Upper lobe of left lung (tissue), 6 donors: ENCODE results near the gene ZNF256. TPM values are rescaled to one million over a fixed set of nuclear protein-coding genes. Genes with fewer than 3 reads are reported as not detected.

ENCODE experiments used
- ATAC-seq, 2 donors: fragments of 200-7000 bp; cut with Tn5 transposase; one replicate each; pipeline ENCODE4 v1.9.1; 2022; ENCODE audit warnings: mild to moderate bottlenecking in 2 of 2, moderate library complexity in 2 of 2; ENCODE audit not compliant: low FRiP score in 2 of 2
- DNase-seq, 2 donors: peaks; one replicate each; pipeline ENCODE4 v3.0.0-alpha.2; 2019 to 2020
- H3K27ac ChIP-seq, 4 donors: fragments of 200-600 bp; sonication (generic); one replicate each; pipeline ENCODE4 v1.5.1; 2016 to 2019
- H3K27me3 ChIP-seq, 4 donors: fragments of 200-600 bp; sonication (generic); one replicate each; pipeline ENCODE4 v1.5.1; 2017 to 2019
- H3K36me3 ChIP-seq, 4 donors: fragments of 200-600 bp; sonication (generic); one replicate each; pipeline ENCODE4 v1.5.1; 2016 to 2019
- H3K4me1 ChIP-seq, 4 donors: fragments of 200-600 bp; sonication (generic); one replicate each; pipeline ENCODE4 v1.5.1; 2018 to 2019
- H3K4me3 ChIP-seq, 4 donors: fragments of 200-600 bp; sonication (generic); one replicate each; pipeline ENCODE4 v1.5.1; 2017 to 2019; ENCODE audit warnings: mild to moderate bottlenecking in 2 of 4, moderate library complexity in 1 of 4
- H3K9me3 ChIP-seq, 4 donors: fragments of 200-600 bp; sonication (generic); one replicate each; pipeline ENCODE4 v1.5.1; 2018 to 2019
- CTCF ChIP-seq, 6 experiments: fragments of 450-650 bp in 4 of 6; fragments of 200-600 bp in 2 of 6; sonication (generic) in 2 of 6; IDR thresholded peaks; one replicate each; pipeline ENCODE4 v1.5.1; 2016 to 2019; ENCODE audit warnings: antibody characterized with exemption in 6 of 6
- EP300 ChIP-seq, 4 donors: sonication (generic); formaldehyde crosslinking; IDR thresholded peaks; one replicate each; pipeline ENCODE4 v1.5.1; 2017; ENCODE audit warnings: antibody characterized with exemption in 4 of 4, control low read depth in 2 of 4
- POLR2A ChIP-seq, 4 donors: fragments of 450-650 bp; IDR thresholded peaks; one replicate each; pipeline ENCODE4 v1.5.1; 2016 to 2017; ENCODE audit warnings: antibody characterized with exemption in 4 of 4, mild to moderate bottlenecking in 2 of 4
- POLR2AphosphoS5 ChIP-seq, 2 donors: sonication (generic); formaldehyde crosslinking; IDR thresholded peaks; one replicate each; pipeline ENCODE4 v1.5.1; 2017; ENCODE audit warnings: antibody characterized with exemption in 2 of 2
- WGBS, 2 donors: methylation state at CpG; one replicate each; pipeline ENCODE4 v1.1.5; 2017 to 2018; 5-methylcytosine and 5-hydroxymethylcytosine counted together
- total RNA-seq, 6 donors: library from RNA; depleted of rRNA in 4 of 6; stranded (reverse); fragments of >200 nt in 4 of 6; gene quantifications; one replicate each; pipeline versions ENCODE4 v1.1.0 to v1.2.1, GENCODE V29; 2016 to 2021
- donor health status: DM: no; HTN: no; CAD: no; lungs with moderate emphysema.
- donor health status: DM: no; HTN: yes; CAD: no; lungs with severe emphysema.

Gene ZNF256
- 1 to 10 TPM; 1.1 to 4.9 (median 3.4) TPM for total RNA-seq

- WGBS, 2 donors = 14 to 31% methylated on average over 10 to 32 of the region's 54 CpGs
- peaks cover 6 to 16% (median 7%) of the 10 kb centered on the region in 4 donors for H3K4me1 ChIP-seq
- peak; percentile 86 to 96 for DNase-seq
- peaks cover 0 to 17% (median 12%) of the 10 kb centered on the region in 4 donors for H3K36me3 ChIP-seq
- no peak for TF ChIP-seq EP300 (IDR thresholded peaks at IDR 0.05)
- TF ChIP-seq CTCF (IDR thresholded peaks at IDR 0.05) = peak; percentile 42 to 85 (median 70)
- TF ChIP-seq POLR2A (IDR thresholded peaks at IDR 0.05) = peak in 1 of 4 donors; percentile 24
- peak; percentile 66 to 80 for TF ChIP-seq POLR2AphosphoS5 (IDR thresholded peaks at IDR 0.05)
- H3K27me3 ChIP-seq = no peaks in the 10 kb centered on the region
- H3K9me3 ChIP-seq = peaks cover 15 to 64% (median 37%) of the 10 kb centered on the region in 4 donors
- ATAC-seq = peak; percentile 95 to 98
- peak within 1 kb of the TSS; percentile 71 to 93 (median 80) for H3K4me3 ChIP-seq
- peak within 1 kb of the TSS; percentile 77 to 87 (median 84) for H3K27ac ChIP-seq
Measured at GRCh38 chr19:57947419-57948134, at the start of gene ZNF256. ZNF256 (minus strand) TSS chr19:57947706; CDS start chr19:57947474, 232 bp downstream.

- no peak for DNase-seq
- no peak overlapping the region for H3K27ac ChIP-seq
- TF ChIP-seq POLR2A (IDR thresholded peaks at IDR 0.05) (no peak), POLR2AphosphoS5 (IDR thresholded peaks at IDR 0.05) (no peak), EP300 (IDR thresholded peaks at IDR 0.05) (no peak), CTCF (IDR thresholded peaks at IDR 0.05) (no peak)
- H3K36me3 ChIP-seq = peaks cover 13 to 64% (median 54%) of the 10 kb centered on the region in 4 donors
- H3K27me3 ChIP-seq = no peaks in the 10 kb centered on the region
- 0 to 93% methylated on average over 1 of the region's 1 CpG for WGBS, 2 donors
- H3K4me1 ChIP-seq = no peaks in the 10 kb centered on the region
- H3K9me3 ChIP-seq = peaks cover 53 to 97% (median 91%) of the 10 kb centered on the region in 4 donors
- no peak overlapping the region for H3K4me3 ChIP-seq
- ATAC-seq = no peak
Measured at GRCh38 chr19:57992841-57993240, 45.3 kb upstream of the ZNF256 start.

GRCh38 chr19:57978586-57979289 lies 31.2 kb upstream of the ZNF256 start:
- H3K27me3 ChIP-seq = no peaks in the 10 kb centered on the region
- peaks cover 23 to 65% (median 54%) of the 10 kb centered on the region in 4 donors for H3K36me3 ChIP-seq
- H3K27ac ChIP-seq = no peak overlapping the region
- ATAC-seq (no peak), DNase-seq (no peak)
- 90 to 100% methylated on average over 3 of the region's 3 CpGs for WGBS, 2 donors
- TF ChIP-seq CTCF (IDR thresholded peaks at IDR 0.05) (no peak), EP300 (IDR thresholded peaks at IDR 0.05) (no peak), POLR2AphosphoS5 (IDR thresholded peaks at IDR 0.05) (no peak), POLR2A (IDR thresholded peaks at IDR 0.05) (no peak)
- no peak overlapping the region for H3K4me3 ChIP-seq
- no peaks in the 10 kb centered on the region for H3K4me1 ChIP-seq
- peaks cover 98 to 100% (median 99%) of the 10 kb centered on the region in 4 donors for H3K9me3 ChIP-seq

GRCh38 chr19:57974434-57974833 lies 26.9 kb upstream of the ZNF256 start, which contains the start of gene C19orf18:
C19orf18 (minus strand) TSS chr19:57974534; CDS start chr19:57974432, 102 bp downstream.
- TF ChIP-seq POLR2AphosphoS5 (IDR thresholded peaks at IDR 0.05) = no peak
- no peak for TF ChIP-seq EP300 (IDR thresholded peaks at IDR 0.05)
- TF ChIP-seq POLR2A (IDR thresholded peaks at IDR 0.05) = no peak
- no peak for TF ChIP-seq CTCF (IDR thresholded peaks at IDR 0.05)
- WGBS, 2 donors = 78 to 94% methylated on average over 4 of the region's 4 CpGs
- Histone ChIP-seq H3K36me3 (peaks cover 2 to 28% (median 11%) of the 10 kb centered on the region in 4 donors), H3K4me3 (no peak within 1 kb of the TSS), H3K27me3 (no peaks in the 10 kb centered on the region), H3K9me3 (peaks cover 76 to 100% (median 96%) of the 10 kb centered on the region in 4 donors), H3K4me1 (no peaks in the 10 kb centered on the region), H3K27ac (no peak within 1 kb of the TSS)
- DNase-seq (no peak), ATAC-seq (no peak)
